OCI-LY3 (cell line): Measurements from ENCODE around the gene CSH2.

Experiments
- H2AFZ ChIP-seq: fragments of 200-600, 300-600 bp; shearing (Covaris generic); 2 replicates; pipeline ENCODE4 v1.6.0; 2014; ENCODE audit warnings: antibody characterized with exemption, low read depth, low read length
- H3K27ac ChIP-seq: fragments of 200-600, 300-600 bp; sonication (generic); 2 replicates; pipeline ENCODE4 v1.5.1; 2014; ENCODE audit warnings: mild to moderate bottlenecking, low read length, moderate library complexity, mixed read lengths
- H3K27me3 ChIP-seq: fragments of 200-600, 300-600 bp; sonication (generic); 2 replicates; pipeline ENCODE4 v1.6.1; 2014; ENCODE audit warnings: low read depth, low read length, mixed read lengths
- H3K36me3 ChIP-seq: fragments of 200-600, 300-600 bp; sonication (generic); replicated peaks from 2 replicates; pipeline ENCODE3; 2014; ENCODE audit warnings: low read depth, low read length, mixed read lengths
- H3K4me1 ChIP-seq: fragments of 300-600, 200-600 bp; sonication (generic); 2 replicates; pipeline ENCODE4 v1.6.1; 2014; ENCODE audit warnings: low read length, mixed read lengths
- H3K4me2 ChIP-seq: fragments of 200-600, 300-600 bp; sonication (generic); 2 replicates; pipeline ENCODE4 v1.6.1; 2014; ENCODE audit warnings: low read length, mixed read lengths
- H3K4me3 ChIP-seq: fragments of 300-600, 200-600 bp; sonication (generic); 2 replicates; pipeline ENCODE4 v1.5.1; 2014; ENCODE audit warnings: antibody characterized with exemption, mild to moderate bottlenecking, low read length, moderate library complexity
- H3K79me2 ChIP-seq: fragments of 300-600, 200-600 bp; shearing (Covaris generic); 2 replicates; pipeline ENCODE4 v1.6.1; 2014; ENCODE audit warnings: mild to moderate bottlenecking, low read length, mixed read lengths
- H3K9ac ChIP-seq: fragments of 300-600, 200-600 bp; shearing (Covaris generic); 2 replicates; pipeline ENCODE4 v1.6.0; 2014; ENCODE audit warnings: mild to moderate bottlenecking, low read length, moderate library complexity
- H3K9me3 ChIP-seq: fragments of 200-600, 300-600 bp; shearing (Covaris generic); 2 replicates; pipeline ENCODE4 v1.6.1; 2014; ENCODE audit warnings: low read length, mixed read lengths; ENCODE audit not compliant: insufficient read depth
- H4K20me1 ChIP-seq: fragments of 200-600, 300-600 bp; sonication (generic); 2 replicates; pipeline ENCODE4 v1.6.1; 2016; ENCODE audit warnings: low read length, mixed read lengths; ENCODE audit not compliant: insufficient read depth
- EZH2phosphoT487 ChIP-seq: fragments of 200-600 bp; shearing (Covaris generic); IDR thresholded peaks from 2 replicates; pipeline ENCODE4 v1.6.1; 2018; ENCODE audit warnings: antibody characterized with exemption, mixed run types, low read depth
- TF ChIP-seq, protein P1 (sequence below): fragments of 200-600, 300-600 bp; sonication (generic); IDR thresholded peaks from 2 replicates; pipeline ENCODE4 v1.5.1; 2014; ENCODE audit warnings: antibody characterized with exemption, low read length, low read depth

The CSH2 gene

GRCh38 chr17:63827801-63828221, 45.7 kb downstream of the CSH2 start:
- Histone ChIP-seq H4K20me1 (no peaks in the 10 kb centered on the region), H3K36me3 (peaks cover 70% of the 10 kb centered on the region), H3K27me3 (no peaks in the 10 kb centered on the region), H3K27ac (peak overlapping the region; percentile 80), H3K4me3 (peak overlapping the region; percentile 83), H3K9ac (peak overlapping the region; percentile 92), H3K79me2 (peaks cover 42% of the 10 kb centered on the region), H3K4me2 (peak overlapping the region; percentile 96), H3K4me1 (peaks cover 18% of the 10 kb centered on the region), H2AFZ (peak overlapping the region; percentile 29; the same call in 1 of the 2 replicates), H3K9me3 (no peaks in the 10 kb centered on the region)
- TF ChIP-seq, protein P1, sequence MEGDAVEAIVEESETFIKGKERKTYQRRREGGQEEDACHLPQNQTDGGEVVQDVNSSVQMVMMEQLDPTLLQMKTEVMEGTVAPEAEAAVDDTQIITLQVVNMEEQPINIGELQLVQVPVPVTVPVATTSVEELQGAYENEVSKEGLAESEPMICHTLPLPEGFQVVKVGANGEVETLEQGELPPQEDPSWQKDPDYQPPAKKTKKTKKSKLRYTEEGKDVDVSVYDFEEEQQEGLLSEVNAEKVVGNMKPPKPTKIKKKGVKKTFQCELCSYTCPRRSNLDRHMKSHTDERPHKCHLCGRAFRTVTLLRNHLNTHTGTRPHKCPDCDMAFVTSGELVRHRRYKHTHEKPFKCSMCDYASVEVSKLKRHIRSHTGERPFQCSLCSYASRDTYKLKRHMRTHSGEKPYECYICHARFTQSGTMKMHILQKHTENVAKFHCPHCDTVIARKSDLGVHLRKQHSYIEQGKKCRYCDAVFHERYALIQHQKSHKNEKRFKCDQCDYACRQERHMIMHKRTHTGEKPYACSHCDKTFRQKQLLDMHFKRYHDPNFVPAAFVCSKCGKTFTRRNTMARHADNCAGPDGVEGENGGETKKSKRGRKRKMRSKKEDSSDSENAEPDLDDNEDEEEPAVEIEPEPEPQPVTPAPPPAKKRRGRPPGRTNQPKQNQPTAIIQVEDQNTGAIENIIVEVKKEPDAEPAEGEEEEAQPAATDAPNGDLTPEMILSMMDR, result no peak
- TF ChIP-seq EZH2phosphoT487, result no peak

DNA sequence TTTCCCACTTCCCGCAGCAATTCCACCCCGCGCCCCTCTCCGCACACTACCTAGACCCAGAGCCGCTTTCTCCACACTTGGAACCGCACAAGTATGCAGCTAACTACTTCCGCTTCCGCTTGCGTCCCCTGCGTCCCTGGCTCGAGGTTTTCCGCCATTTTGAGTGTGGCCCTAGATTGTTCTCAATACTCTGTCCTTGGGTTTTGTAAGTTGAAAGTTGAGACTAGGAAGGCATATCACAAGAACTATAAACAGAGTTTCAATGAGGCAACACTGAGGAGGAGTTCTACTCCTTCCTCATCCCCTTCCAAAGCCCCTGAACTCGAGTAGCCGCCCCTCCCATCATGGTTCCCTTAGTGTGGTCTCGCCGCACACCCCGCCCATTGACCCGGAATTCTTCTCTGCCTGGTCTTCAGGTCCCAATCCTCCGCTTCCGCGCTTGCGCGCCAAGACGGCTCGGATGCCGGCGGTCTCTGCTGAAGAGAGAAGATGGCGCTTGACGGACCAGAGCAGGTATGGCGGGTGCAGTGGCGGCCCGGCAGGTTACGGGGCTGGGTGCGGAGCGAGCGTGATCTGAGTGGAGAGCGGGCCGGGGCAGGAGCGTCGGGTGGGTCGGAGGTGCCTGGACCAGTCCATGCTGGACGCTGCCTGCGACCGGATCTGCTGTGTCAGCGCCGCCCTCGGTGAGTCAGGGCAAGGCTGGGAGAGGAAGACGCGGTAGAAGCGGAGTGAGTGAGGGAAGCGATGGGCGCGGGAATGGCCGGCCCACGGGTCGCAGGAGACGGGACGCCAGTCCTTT, 46.3 kb downstream of the CSH2 start, which contains the start of the genes FTSJ3 and PSMC5:
TSS of gene FTSJ3 (minus strand) at position 662 of the 799 bp plus-strand sequence. CDS start 761 bp downstream, outside the sequence.
TSS of gene PSMC5 (plus strand) at position 430 of the 799 bp plus-strand sequence. CDS start at position 490, 60 bp downstream.
- Histone ChIP-seq H3K27ac (peak within 1 kb of the TSS; percentile 80), H4K20me1 (no peaks in the 10 kb centered on the region), H3K79me2 (peaks cover 46% of the 10 kb centered on the region), H3K4me1 (peaks cover 18% of the 10 kb centered on the region), H3K9me3 (no peaks in the 10 kb centered on the region), H3K27me3 (no peaks in the 10 kb centered on the region), H3K9ac (peak within 1 kb of the TSS; percentile 92), H3K36me3 (peaks cover 70% of the 10 kb centered on the region), H2AFZ (peak within 1 kb of the TSS; percentile 96), H3K4me2 (peak within 1 kb of the TSS; percentile 96), H3K4me3 (peak within 1 kb of the TSS; percentile 83)
- TF ChIP-seq EZH2phosphoT487, result no peak
- TF ChIP-seq, protein P1, result peak; percentile 59

DNA sequence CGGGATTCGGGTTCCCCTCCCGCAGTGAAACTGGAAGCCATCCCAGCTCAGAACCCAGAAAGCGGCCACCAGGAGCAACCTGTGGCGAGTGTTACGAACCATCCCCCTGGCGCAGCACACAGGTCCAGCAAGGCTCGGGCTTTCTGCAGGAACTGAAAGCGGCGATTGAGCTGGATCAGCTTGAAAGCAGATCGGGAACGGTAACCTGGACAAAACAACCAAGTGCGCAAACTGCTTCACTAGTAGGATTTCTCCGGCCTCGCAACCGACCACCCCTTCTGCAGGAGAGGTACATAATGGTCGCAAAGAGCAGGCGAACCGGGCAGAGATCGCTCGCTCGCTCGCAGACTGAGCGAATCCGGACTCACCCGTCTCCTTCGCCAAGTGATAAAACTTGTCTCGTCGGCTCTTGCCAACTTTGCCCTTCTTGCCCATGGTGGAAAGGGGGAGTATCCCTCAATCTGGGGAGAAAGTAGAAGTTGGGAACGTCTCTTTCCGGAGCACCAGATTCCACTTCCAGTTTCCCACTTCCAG, 46.9 kb downstream of the CSH2 start:
- peaks cover 24% of the 10 kb centered on the region for H3K4me1 ChIP-seq
- peaks cover 47% of the 10 kb centered on the region for H3K79me2 ChIP-seq
- H4K20me1 ChIP-seq, result no peaks in the 10 kb centered on the region
- H2AFZ ChIP-seq, result peak overlapping the region; percentile 96
- H3K9ac ChIP-seq, result peak overlapping the region; percentile 92
- no peaks in the 10 kb centered on the region for H3K27me3 ChIP-seq
- H3K27ac ChIP-seq, result peak overlapping the region; percentile 80
- H3K4me3 ChIP-seq, result peak overlapping the region; percentile 83
- H3K36me3 ChIP-seq, result peaks cover 70% of the 10 kb centered on the region
- TF ChIP-seq, protein P1, result no peak
- no peak for TF ChIP-seq EZH2phosphoT487
- peak overlapping the region; percentile 95 for H3K4me2 ChIP-seq
- H3K9me3 ChIP-seq, result no peaks in the 10 kb centered on the region

GRCh38 chr17:63824362-63824761, 49.1 kb downstream of the CSH2 start:
- Histone ChIP-seq H3K4me3 (no peak overlapping the region), H2AFZ (no peak overlapping the region), H3K4me2 (no peak overlapping the region), H3K36me3 (peaks cover 66% of the 10 kb centered on the region), H3K9ac (no peak overlapping the region), H3K4me1 (peaks cover 24% of the 10 kb centered on the region), H3K27ac (no peak overlapping the region), H3K27me3 (no peaks in the 10 kb centered on the region), H3K79me2 (peaks cover 43% of the 10 kb centered on the region), H3K9me3 (no peaks in the 10 kb centered on the region), H4K20me1 (no peaks in the 10 kb centered on the region)
- TF ChIP-seq, protein P1, result no peak
- no peak for TF ChIP-seq EZH2phosphoT487
